CD4-positive, alpha-beta T cell treated with Interferon alpha-2 for 1 hour (primary cell): ENCODE measurements around the gene MAP4.
"Not testable (repeated sequence)": the region's sequence is repeated elsewhere in the genome, so short reads cannot be mapped to it uniquely, and the experiment has no call there.

Experiments used
- DNase-seq, 2 donors: peaks; one replicate each; pipeline ENCODE4 v3.0.0-alpha.2; 2020 to 2022

The MAP4 gene

GRCh38 chr3:48013288-48013980, 2.8 kb downstream of the MAP4 start:
- no peak for DNase-seq

- no peak for DNase-seq
Observed at GRCh38 chr3:48012659-48013058, 3.6 kb downstream of the MAP4 start.

GRCh38 chr3:48008066-48008465, 8.2 kb downstream of the MAP4 start:
- not testable (repeated sequence) for DNase-seq

- DNase-seq = not testable (repeated sequence)
Observed at GRCh38 chr3:48007361-48007760, 8.9 kb downstream of the MAP4 start.

GRCh38 chr3:48006794-48007193, 9.4 kb downstream of the MAP4 start:
- not testable (repeated sequence) for DNase-seq

GRCh38 chr3:48004694-48005093, 11.5 kb downstream of the MAP4 start:
- DNase-seq = no peak

GRCh38 chr3:48002787-48003186, 13.4 kb downstream of the MAP4 start:
- no peak for DNase-seq

- no peak for DNase-seq
Observed at GRCh38 chr3:48001991-48002390, 14.2 kb downstream of the MAP4 start.

- DNase-seq = no peak
Observed at GRCh38 chr3:48000212-48000611, 16.0 kb downstream of the MAP4 start.

GRCh38 chr3:47996440-47996839, 19.8 kb downstream of the MAP4 start:
- DNase-seq = no peak

- DNase-seq = no peak
Observed at GRCh38 chr3:47994180-47994579, 22.0 kb downstream of the MAP4 start.

GRCh38 chr3:47991341-47991740, 24.9 kb downstream of the MAP4 start:
- no peak for DNase-seq

GRCh38 chr3:47989981-47990440, 26.2 kb downstream of the MAP4 start:
- DNase-seq = peak; percentile 74 to 82

- DNase-seq = no peak
Observed at GRCh38 chr3:47985381-47985780, 30.8 kb downstream of the MAP4 start.

- no peak for DNase-seq
Observed at GRCh38 chr3:47984075-47984728, 32.0 kb downstream of the MAP4 start.

GRCh38 chr3:47980795-47981194, 35.4 kb downstream of the MAP4 start:
- DNase-seq = no peak

- no peak for DNase-seq
Observed at GRCh38 chr3:47979070-47979469, 37.1 kb downstream of the MAP4 start.

GRCh38 chr3:47978386-47978785, 37.8 kb downstream of the MAP4 start:
- DNase-seq = no peak

- no peak for DNase-seq
Observed at GRCh38 chr3:47976135-47976732, 40.0 kb downstream of the MAP4 start.

GRCh38 chr3:47974974-47975470, 41.2 kb downstream of the MAP4 start:
- no peak for DNase-seq

GRCh38 chr3:47971081-47971480, 45.1 kb downstream of the MAP4 start:
- DNase-seq = no peak

- DNase-seq = no peak
Observed at GRCh38 chr3:47964740-47965139, 51.5 kb downstream of the MAP4 start.

GRCh38 chr3:47961815-47962606, 54.2 kb downstream of the MAP4 start:
- DNase-seq = peak in 1 of 2 donors; percentile 64
